Tibial artery (tissue), 4 donors: ENCODE data around the gene FCER2.

Experiments used
- DNase-seq, 2 donors: peaks; one replicate each; pipeline ENCODE4 v3.0.0-alpha.2; 2019
- H3K27ac ChIP-seq, 2 donors: fragments of 200-600 bp; sonication (generic) in 1 of 2; 1 replicate in 1 of 2; 2 replicates in 1 of 2; pipeline ENCODE4 v1.5.1; 2018 to 2019; ENCODE audit warnings: mild to moderate bottlenecking in 1 of 2
- H3K27me3 ChIP-seq, 2 donors: fragments of 200-600 bp; sonication (generic) in 1 of 2; one replicate each; pipeline versions ENCODE4 v1.5.1 to v1.6.0; 2016 to 2019
- H3K36me3 ChIP-seq, 3 donors: fragments of 200-600 bp; sonication (generic) in 2 of 3; one replicate each; pipeline ENCODE4 v1.5.1; 2016 to 2019; ENCODE audit warnings: mild to moderate bottlenecking in 2 of 3
- H3K4me1 ChIP-seq, 4 donors: fragments of 200-600 bp; sonication (generic) in 2 of 4; 1 replicate in 3 of 4; 2 replicates in 1 of 4; pipeline ENCODE4 v1.5.1; 2016 to 2019
- H3K4me3 ChIP-seq, 2 donors: fragments of 200-600 bp; sonication (generic) in 1 of 2; 1 replicate in 1 of 2; 2 replicates in 1 of 2; pipeline ENCODE4 v1.5.1; 2018 to 2019; ENCODE audit warnings: mild to moderate bottlenecking in 2 of 2
- H3K9me3 ChIP-seq, 3 donors: fragments of 200-600 bp; sonication (generic) in 1 of 3; one replicate each; pipeline ENCODE4 v1.5.1; 2016 to 2019
- CTCF ChIP-seq, 2 experiments: fragments of 200-600 bp in 1 of 2; fragments of 450-650 bp in 1 of 2; IDR thresholded peaks; one replicate each; pipeline ENCODE4 v1.5.1; 2017 to 2019; ENCODE audit warnings: antibody characterized with exemption in 2 of 2, mild to moderate bottlenecking in 1 of 2, moderate library complexity in 1 of 2
- intact Hi-C: fragments of 100-400 bp; cut with DNase I; formaldehyde crosslinking; loops from one replicate; pipeline ENCODE4 v1.15.0; 2023; ENCODE audit warnings: low total_unique reads

FCER2 gene

GRCh38 chr19:7744871-7745650 is 43.1 kb upstream of the FCER2 start:
- no peak for DNase-seq
- no peak for TF ChIP-seq CTCF (IDR thresholded peaks at IDR 0.05)
- Histone ChIP-seq H3K27ac (no peak overlapping the region), H3K4me3 (no peak overlapping the region), H3K4me1 (no peaks in the 10 kb centered on the region), H3K36me3 (no peaks in the 10 kb centered on the region), H3K9me3 (no peaks in the 10 kb centered on the region), H3K27me3 (peaks cover 0 to 20% of the 10 kb centered on the region in 2 donors)
- intact Hi-C loops = no loop called here

- H3K4me1 ChIP-seq = no peaks in the 10 kb centered on the region
- intact Hi-C loops = no loop called here
- no peak for DNase-seq
- no peak overlapping the region for H3K4me3 ChIP-seq
- no peaks in the 10 kb centered on the region for H3K36me3 ChIP-seq
- H3K9me3 ChIP-seq = no peaks in the 10 kb centered on the region
- TF ChIP-seq CTCF (IDR thresholded peaks at IDR 0.05) = no peak
- no peak overlapping the region for H3K27ac ChIP-seq
- H3K27me3 ChIP-seq = peaks cover 0 to 16% of the 10 kb centered on the region in 2 donors
These were observed 42.4 kb upstream of the FCER2 start for GRCh38 chr19:7744199-7744786.

GRCh38 chr19:7743425-7743841 is 41.5 kb upstream of the FCER2 start:
- Histone ChIP-seq H3K36me3 (no peaks in the 10 kb centered on the region), H3K27me3 (peaks cover 0 to 14% of the 10 kb centered on the region in 2 donors), H3K9me3 (no peaks in the 10 kb centered on the region), H3K4me1 (no peaks in the 10 kb centered on the region), H3K4me3 (no peak overlapping the region), H3K27ac (no peak overlapping the region)
- DNase-seq = no peak
- no peak for TF ChIP-seq CTCF (IDR thresholded peaks at IDR 0.05)
- intact Hi-C loops = no loop called here

- H3K27ac ChIP-seq = no peak overlapping the region
- no peak for TF ChIP-seq CTCF (IDR thresholded peaks at IDR 0.05)
- H3K9me3 ChIP-seq = no peaks in the 10 kb centered on the region
- intact Hi-C loops = no loop called here
- H3K36me3 ChIP-seq = no peaks in the 10 kb centered on the region
- H3K27me3 ChIP-seq = peaks cover 0 to 14% of the 10 kb centered on the region in 2 donors
- DNase-seq = no peak
- no peaks in the 10 kb centered on the region for H3K4me1 ChIP-seq
- no peak overlapping the region for H3K4me3 ChIP-seq
These were observed 41.1 kb upstream of the FCER2 start for GRCh38 chr19:7742991-7743390.

- TF ChIP-seq CTCF (IDR thresholded peaks at IDR 0.05) = no peak
- no peak for DNase-seq
- peaks cover 0 to 14% of the 10 kb centered on the region in 2 donors for H3K27me3 ChIP-seq
- no peaks in the 10 kb centered on the region for H3K36me3 ChIP-seq
- H3K27ac ChIP-seq = no peak overlapping the region
- intact Hi-C loops = no loop called here
- no peaks in the 10 kb centered on the region for H3K9me3 ChIP-seq
- no peaks in the 10 kb centered on the region for H3K4me1 ChIP-seq
- no peak overlapping the region for H3K4me3 ChIP-seq
These were observed 40.6 kb upstream of the FCER2 start for GRCh38 chr19:7742575-7742974.
